RWPE2 (cell line): Measurements from ENCODE around the gene NFIX.
A peak's percentile ranks its signal among the peaks of the same experiment; 100 is the strongest.

Experiments used
- ATAC-seq: fragments of 200-7000 bp; cut with Tn5 transposase; 3 replicates; pipeline ENCODE4 v1.9.1; 2021; ENCODE audit warnings: low read depth
- DNase-seq: peaks from one replicate; pipeline ENCODE4 v3.0.0-alpha.2; 2020; ENCODE audit warnings: low spot score
- H3K27ac ChIP-seq: fragments of 450-650 bp; 2 replicates; pipeline ENCODE4 v1.5.1; 2017; ENCODE audit warnings: mild to moderate bottlenecking; ENCODE audit not compliant: poor library complexity, severe bottlenecking
- H3K27me3 ChIP-seq: fragments of 250-450 bp; sonication (Bioruptor Pico); 2 replicates; pipeline ENCODE4 v1.5.1; 2021; ENCODE audit warnings: mild to moderate bottlenecking, moderate library complexity; ENCODE audit not compliant: insufficient read depth, poor library complexity, severe bottlenecking
- H3K36me3 ChIP-seq: fragments of 250-450 bp; sonication (Bioruptor Pico); 2 replicates; pipeline ENCODE4 v1.5.1; 2020; ENCODE audit warnings: low read depth, mild to moderate bottlenecking, moderate library complexity
- H3K4me1 ChIP-seq: fragments of 250-450 bp; sonication (Bioruptor Pico); 2 replicates; pipeline ENCODE4 v1.5.1; 2021; ENCODE audit warnings: mild to moderate bottlenecking, moderate library complexity; ENCODE audit not compliant: insufficient read depth, poor library complexity, severe bottlenecking
- H3K4me3 ChIP-seq: fragments of 250-450 bp; sonication (Bioruptor Pico); 2 replicates; pipeline ENCODE4 v1.5.1; 2021; ENCODE audit warnings: mild to moderate bottlenecking, moderate library complexity; ENCODE audit not compliant: severe bottlenecking
- H3K9me3 ChIP-seq: fragments of 250-450 bp; sonication (Bioruptor Pico); 2 replicates; pipeline ENCODE4 v1.5.1; 2021; ENCODE audit warnings: mild to moderate bottlenecking, moderate library complexity; ENCODE audit not compliant: severe bottlenecking
- TF ChIP-seq, protein P1 (sequence below): fragments of 450-650 bp; IDR thresholded peaks from one replicate; pipeline ENCODE4 v1.5.1; 2017; ENCODE audit warnings: mild to moderate bottlenecking, moderate library complexity; ENCODE audit not compliant: poor library complexity, severe bottlenecking

Gene NFIX

DNA sequence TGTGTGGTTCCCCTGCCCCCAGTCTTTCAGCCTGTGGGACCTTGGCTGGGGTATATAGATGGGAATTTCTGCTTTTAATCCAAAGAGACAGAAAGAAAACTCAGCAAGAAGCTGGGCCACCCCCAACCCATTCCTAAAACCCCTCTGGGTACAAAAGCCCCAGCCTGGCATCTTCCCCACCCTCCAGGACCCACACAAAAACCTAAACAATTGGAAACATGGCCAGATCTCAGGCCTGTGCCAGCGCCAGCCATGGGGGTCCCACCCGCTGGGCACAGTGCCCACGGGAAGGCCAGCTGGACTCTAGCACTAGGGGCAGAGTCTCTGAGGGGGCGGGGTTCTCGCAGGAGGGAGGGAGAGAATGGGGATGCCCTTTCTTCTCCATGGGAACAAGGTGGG is 98.8 kb downstream of the NFIX start:
- Histone ChIP-seq H3K27me3 (no peaks in the 10 kb centered on the region), H3K4me3 (no peak overlapping the region), H3K27ac (no peak overlapping the region), H3K36me3 (no peaks in the 10 kb centered on the region), H3K4me1 (no peaks in the 10 kb centered on the region), H3K9me3 (no peaks in the 10 kb centered on the region)
- ATAC-seq = no peak
- DNase-seq = no peak
- TF ChIP-seq, protein P1, sequence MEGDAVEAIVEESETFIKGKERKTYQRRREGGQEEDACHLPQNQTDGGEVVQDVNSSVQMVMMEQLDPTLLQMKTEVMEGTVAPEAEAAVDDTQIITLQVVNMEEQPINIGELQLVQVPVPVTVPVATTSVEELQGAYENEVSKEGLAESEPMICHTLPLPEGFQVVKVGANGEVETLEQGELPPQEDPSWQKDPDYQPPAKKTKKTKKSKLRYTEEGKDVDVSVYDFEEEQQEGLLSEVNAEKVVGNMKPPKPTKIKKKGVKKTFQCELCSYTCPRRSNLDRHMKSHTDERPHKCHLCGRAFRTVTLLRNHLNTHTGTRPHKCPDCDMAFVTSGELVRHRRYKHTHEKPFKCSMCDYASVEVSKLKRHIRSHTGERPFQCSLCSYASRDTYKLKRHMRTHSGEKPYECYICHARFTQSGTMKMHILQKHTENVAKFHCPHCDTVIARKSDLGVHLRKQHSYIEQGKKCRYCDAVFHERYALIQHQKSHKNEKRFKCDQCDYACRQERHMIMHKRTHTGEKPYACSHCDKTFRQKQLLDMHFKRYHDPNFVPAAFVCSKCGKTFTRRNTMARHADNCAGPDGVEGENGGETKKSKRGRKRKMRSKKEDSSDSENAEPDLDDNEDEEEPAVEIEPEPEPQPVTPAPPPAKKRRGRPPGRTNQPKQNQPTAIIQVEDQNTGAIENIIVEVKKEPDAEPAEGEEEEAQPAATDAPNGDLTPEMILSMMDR = peak; percentile 66

DNA sequence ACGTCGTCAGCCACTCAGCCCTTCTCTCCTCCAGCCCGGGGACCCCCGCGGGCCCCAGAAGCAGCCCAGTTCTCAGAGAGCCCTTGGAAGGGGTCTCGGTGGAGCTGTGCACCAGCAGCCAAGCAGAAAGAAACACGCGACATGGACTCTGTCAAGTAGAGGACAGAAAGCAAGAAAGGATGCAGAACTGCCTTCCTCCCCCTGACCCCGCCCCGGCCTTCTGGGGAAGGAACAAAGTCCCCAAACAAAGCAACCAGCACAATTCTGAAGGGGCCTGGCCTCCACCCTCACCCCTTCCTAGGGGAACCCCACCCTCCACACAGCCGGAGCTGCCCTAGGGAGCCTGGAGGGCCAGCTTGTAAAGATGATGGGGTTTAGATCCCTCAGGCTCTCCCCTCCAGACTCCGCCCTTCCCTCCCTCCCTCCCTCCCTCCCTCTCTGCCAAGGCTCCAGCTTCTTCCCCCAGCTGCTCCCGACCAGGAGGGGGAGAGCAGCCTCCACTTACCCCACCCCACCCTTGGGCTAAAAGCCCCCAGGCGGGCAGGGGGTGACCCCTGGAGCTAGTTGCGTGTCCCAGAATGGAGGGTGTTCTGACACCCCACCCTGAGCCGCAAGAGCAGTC is 99.6 kb downstream of the NFIX start:
- Histone ChIP-seq H3K27ac (no peak overlapping the region), H3K9me3 (no peaks in the 10 kb centered on the region), H3K4me3 (no peak overlapping the region), H3K4me1 (no peaks in the 10 kb centered on the region), H3K36me3 (no peaks in the 10 kb centered on the region), H3K27me3 (no peaks in the 10 kb centered on the region)
- no peak for ATAC-seq
- no peak for DNase-seq
- TF ChIP-seq, protein P1 = no peak

DNA sequence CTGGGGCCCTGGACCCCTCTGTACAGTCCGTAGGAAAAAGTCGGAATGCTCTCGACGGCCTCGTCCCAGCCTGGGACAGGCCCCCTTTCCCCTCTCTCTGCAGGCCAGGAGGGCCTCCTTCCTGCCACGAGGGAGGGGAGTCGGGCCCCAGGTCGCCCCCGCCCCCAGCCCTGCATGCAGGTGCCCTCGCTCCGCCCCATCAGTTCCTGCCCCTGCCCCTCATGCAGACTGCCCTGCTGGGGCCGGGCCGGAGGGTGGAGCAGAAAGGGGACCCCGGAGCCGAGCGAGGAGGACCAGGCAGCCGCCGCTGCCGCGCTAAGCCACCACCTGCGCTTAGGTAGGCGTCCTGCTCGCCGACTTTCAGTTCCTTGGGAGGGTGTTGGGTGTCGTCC is 100.1 kb downstream of the NFIX start:
- no peak for ATAC-seq
- TF ChIP-seq, protein P1 = no peak
- no peaks in the 10 kb centered on the region for H3K36me3 ChIP-seq
- no peak overlapping the region for H3K27ac ChIP-seq
- H3K4me1 ChIP-seq = no peaks in the 10 kb centered on the region
- peak; percentile 46 for DNase-seq
- H3K9me3 ChIP-seq = no peaks in the 10 kb centered on the region
- H3K4me3 ChIP-seq = no peak overlapping the region
- H3K27me3 ChIP-seq = no peaks in the 10 kb centered on the region

DNA sequence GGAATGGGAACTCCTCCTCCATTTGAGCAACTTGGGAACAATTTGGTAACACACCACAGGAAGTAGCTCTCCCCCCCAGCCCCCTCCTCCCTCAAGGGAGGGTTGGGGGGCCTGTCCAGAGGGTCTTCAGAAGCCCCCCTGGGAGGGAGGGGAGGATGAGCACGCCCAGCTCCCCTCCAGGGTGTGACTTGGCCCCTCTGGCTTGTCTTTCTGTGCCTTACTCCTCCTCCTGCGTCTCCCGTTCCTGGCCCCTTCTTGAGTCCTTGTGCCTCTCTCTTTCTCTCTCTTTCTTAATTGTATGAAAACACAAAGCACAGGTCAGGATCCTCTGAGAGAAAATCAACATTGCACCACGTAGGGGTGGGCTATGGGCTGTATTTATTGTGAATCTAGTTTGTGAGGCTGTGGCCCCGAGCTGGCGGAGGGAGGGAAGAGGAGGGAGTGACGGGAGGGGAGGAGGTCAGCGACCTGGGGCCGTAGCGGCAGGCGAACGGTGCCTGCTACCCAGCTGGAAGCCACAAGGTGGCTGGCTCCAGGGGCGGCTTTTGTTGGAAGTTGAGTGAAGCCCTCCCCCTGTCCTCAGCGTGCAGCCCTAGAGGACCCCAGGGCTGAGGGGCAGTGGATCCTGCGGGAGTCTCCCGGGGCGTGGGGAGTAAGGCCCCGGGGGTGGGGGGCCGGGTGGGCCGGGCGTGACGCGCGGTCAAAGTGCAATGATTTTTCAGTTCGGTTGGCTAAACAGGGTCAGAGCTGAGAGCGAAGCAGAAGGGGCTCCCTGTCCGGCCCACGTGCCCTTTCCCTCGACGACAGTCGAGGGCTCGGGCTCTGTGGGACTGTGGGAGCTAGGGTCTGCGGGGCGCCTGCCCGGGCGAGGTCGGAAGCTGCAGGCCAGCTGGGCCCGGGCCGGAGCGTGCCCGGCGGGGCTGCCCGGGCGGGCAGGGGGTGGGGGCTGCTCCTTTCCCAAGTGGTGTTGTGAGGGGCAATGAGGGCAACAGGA is 101.0 kb downstream of the NFIX start:
- Histone ChIP-seq H3K4me1 (no peaks in the 10 kb centered on the region), H3K36me3 (no peaks in the 10 kb centered on the region), H3K27ac (no peak overlapping the region), H3K9me3 (no peaks in the 10 kb centered on the region), H3K27me3 (no peaks in the 10 kb centered on the region), H3K4me3 (no peak overlapping the region)
- DNase-seq (peak; percentile 47), ATAC-seq (no peak)
- TF ChIP-seq, protein P1 = no peak
